SU-DHL-6 (cell line): ENCODE measurements around the gene SNX6.

Experiments used
- H2AFZ ChIP-seq: fragments of 200-600 bp; sonication (generic); 2 replicates; pipeline ENCODE4 v1.6.1; 2014; ENCODE audit warnings: low read depth, mild to moderate bottlenecking, moderate library complexity, mixed read lengths, antibody characterized with exemption, low read length; ENCODE audit not compliant: severe bottlenecking
- H3F3A ChIP-seq: fragments of 200-600 bp; shearing (Covaris generic); 2 replicates; pipeline ENCODE4 v1.6.0; 2016; ENCODE audit warnings: antibody characterized with exemption, mild to moderate bottlenecking; ENCODE audit not compliant: insufficient read depth
- H3K27ac ChIP-seq: fragments of 200-600 bp; sonication (generic); 2 replicates; pipeline ENCODE4 v1.5.1; 2016; ENCODE audit warnings: low read depth, mild to moderate bottlenecking, low read length, moderate library complexity, mixed read lengths
- H3K27me3 ChIP-seq: fragments of 200-600 bp; sonication (generic), shearing (Covaris generic); 2 replicates; pipeline ENCODE4 v1.6.0; 2014; ENCODE audit warnings: mild to moderate bottlenecking, low read length
- H3K36me3 ChIP-seq: fragments of 200-600 bp; sonication (generic); 2 replicates; pipeline ENCODE4 v1.6.1; 2014; ENCODE audit warnings: mild to moderate bottlenecking, low read length, mixed read lengths
- H3K4me2 ChIP-seq: fragments of 300-600, 200-600 bp; shearing (Covaris generic), sonication (generic); 2 replicates; pipeline ENCODE4 v1.6.0; 2014; ENCODE audit warnings: low read length, low read depth, mild to moderate bottlenecking; ENCODE audit not compliant: poor library complexity, severe bottlenecking
- H3K4me3 ChIP-seq: fragments of 200-600 bp; sonication (generic); 2 replicates; pipeline ENCODE4 v1.5.1; 2014; ENCODE audit warnings: antibody characterized with exemption, low read length, mild to moderate bottlenecking, mixed read lengths; ENCODE audit not compliant: insufficient read depth, poor library complexity, severe bottlenecking
- H3K79me2 ChIP-seq: fragments of 200-600 bp; sonication (generic); 2 replicates; pipeline ENCODE4 v1.6.1; 2014; ENCODE audit warnings: mild to moderate bottlenecking, low read length, moderate library complexity; ENCODE audit not compliant: insufficient read depth
- H3K9ac ChIP-seq: fragments of 200-600 bp; sonication (generic); 2 replicates; pipeline ENCODE4 v1.7.0; 2014; ENCODE audit warnings: mild to moderate bottlenecking, low read length
- H3K9me2 ChIP-seq: fragments of 200-600 bp; sonication (generic); replicated peaks from 2 replicates; pipeline ENCODE4 v1.6.1; 2014; ENCODE audit warnings: low read length; ENCODE audit not compliant: insufficient read depth
- H3K9me3 ChIP-seq: fragments of 200-600 bp; sonication (generic); 2 replicates; pipeline ENCODE4 v1.6.1; 2014; ENCODE audit warnings: low read length, mixed read lengths; ENCODE audit not compliant: insufficient read depth
- H4K20me1 ChIP-seq: fragments of 200-600 bp; sonication (generic); 2 replicates; pipeline ENCODE4 v1.6.1; 2014; ENCODE audit warnings: low read depth, mild to moderate bottlenecking, antibody characterized with exemption, low read length, moderate library complexity, mixed read lengths
- EZH2phosphoT487 ChIP-seq: fragments of 200-600 bp; sonication (generic), shearing (Covaris generic); conservative IDR thresholded peaks from 2 replicates; pipeline ENCODE4 v1.6.1; 2018; ENCODE audit warnings: mild to moderate bottlenecking, antibody characterized with exemption, low read length, moderate library complexity, mixed read lengths
- TF ChIP-seq, protein P1 (sequence below): fragments of 200-600 bp; sonication (generic); IDR thresholded peaks from one replicate; pipeline ENCODE4 v1.5.1; 2017; ENCODE audit warnings: antibody characterized with exemption, mild to moderate bottlenecking, low read length, moderate library complexity; ENCODE audit not compliant: insufficient read depth, poor library complexity, severe bottlenecking

SNX6 gene

DNA sequence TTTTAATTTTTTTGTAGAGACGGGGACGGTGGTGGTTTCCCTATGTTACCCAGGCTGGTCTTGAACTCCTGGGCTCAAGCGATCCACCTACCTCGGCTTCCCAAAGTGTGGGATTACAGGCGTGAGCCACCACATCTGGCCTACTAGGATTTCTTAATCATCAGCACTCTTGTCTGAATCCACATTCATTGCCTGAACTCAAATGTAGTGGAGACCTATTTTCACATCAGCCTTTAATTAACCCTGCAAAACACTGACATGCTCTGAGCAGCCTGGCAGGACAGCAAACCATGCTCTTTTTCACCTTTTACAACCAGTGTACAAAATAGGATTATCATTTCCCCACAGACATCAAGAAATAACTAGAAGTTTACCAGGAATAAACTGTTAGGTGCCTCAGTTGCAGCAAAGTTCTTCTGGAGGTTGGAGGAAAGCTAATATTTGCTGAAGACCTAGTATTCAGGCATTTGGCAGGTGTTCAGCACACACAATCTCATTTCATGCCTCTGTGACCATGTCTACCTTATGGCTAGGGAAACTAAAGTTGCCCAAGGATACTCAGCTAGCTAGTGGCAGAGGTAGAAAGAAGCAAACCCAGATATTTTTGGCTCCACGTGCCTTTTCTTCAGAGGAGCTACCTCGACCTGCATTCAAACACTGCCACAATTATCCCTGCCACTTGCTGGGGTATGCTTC lies 46.7 kb upstream of the SNX6 start:
- no peak overlapping the region for H3K27ac ChIP-seq
- H3K9me3 ChIP-seq = no peaks in the 10 kb centered on the region
- no peaks in the 10 kb centered on the region for H3K9me2 ChIP-seq
- H2AFZ ChIP-seq = no peak overlapping the region
- H3K36me3 ChIP-seq = no peaks in the 10 kb centered on the region
- H3K4me3 ChIP-seq = no peak overlapping the region
- TF ChIP-seq, protein P1, sequence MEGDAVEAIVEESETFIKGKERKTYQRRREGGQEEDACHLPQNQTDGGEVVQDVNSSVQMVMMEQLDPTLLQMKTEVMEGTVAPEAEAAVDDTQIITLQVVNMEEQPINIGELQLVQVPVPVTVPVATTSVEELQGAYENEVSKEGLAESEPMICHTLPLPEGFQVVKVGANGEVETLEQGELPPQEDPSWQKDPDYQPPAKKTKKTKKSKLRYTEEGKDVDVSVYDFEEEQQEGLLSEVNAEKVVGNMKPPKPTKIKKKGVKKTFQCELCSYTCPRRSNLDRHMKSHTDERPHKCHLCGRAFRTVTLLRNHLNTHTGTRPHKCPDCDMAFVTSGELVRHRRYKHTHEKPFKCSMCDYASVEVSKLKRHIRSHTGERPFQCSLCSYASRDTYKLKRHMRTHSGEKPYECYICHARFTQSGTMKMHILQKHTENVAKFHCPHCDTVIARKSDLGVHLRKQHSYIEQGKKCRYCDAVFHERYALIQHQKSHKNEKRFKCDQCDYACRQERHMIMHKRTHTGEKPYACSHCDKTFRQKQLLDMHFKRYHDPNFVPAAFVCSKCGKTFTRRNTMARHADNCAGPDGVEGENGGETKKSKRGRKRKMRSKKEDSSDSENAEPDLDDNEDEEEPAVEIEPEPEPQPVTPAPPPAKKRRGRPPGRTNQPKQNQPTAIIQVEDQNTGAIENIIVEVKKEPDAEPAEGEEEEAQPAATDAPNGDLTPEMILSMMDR = no peak
- TF ChIP-seq EZH2phosphoT487 = no peak
- H3K27me3 ChIP-seq = no peaks in the 10 kb centered on the region
- no peaks in the 10 kb centered on the region for H3K79me2 ChIP-seq
- no peaks in the 10 kb centered on the region for H3F3A ChIP-seq
- no peak overlapping the region for H3K4me2 ChIP-seq
- no peaks in the 10 kb centered on the region for H4K20me1 ChIP-seq
- no peak overlapping the region for H3K9ac ChIP-seq

DNA sequence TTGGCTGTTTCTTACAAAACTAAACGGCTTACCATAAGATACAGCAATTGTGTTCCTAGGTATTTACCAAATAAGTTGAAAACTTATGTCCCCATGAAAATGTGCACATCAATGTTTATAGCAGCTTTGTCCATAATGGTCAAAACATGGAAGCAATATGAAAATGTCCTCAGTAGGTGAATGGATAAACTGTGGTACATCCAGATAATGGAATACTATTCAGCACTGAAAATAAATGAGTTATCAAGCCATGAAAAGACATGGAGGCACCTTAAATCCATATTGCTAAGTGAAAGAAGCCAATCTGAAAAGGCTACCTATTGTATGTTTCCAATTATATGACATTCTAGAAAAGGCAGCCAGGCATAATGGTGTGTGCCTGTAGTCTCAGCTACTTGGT lies 43.8 kb upstream of the SNX6 start:
- Histone ChIP-seq H2AFZ (no peak overlapping the region), H4K20me1 (no peaks in the 10 kb centered on the region), H3K27ac (no peak overlapping the region), H3K27me3 (no peaks in the 10 kb centered on the region), H3F3A (no peaks in the 10 kb centered on the region), H3K9me3 (no peaks in the 10 kb centered on the region), H3K4me3 (no peak overlapping the region), H3K36me3 (no peaks in the 10 kb centered on the region), H3K9me2 (no peaks in the 10 kb centered on the region), H3K9ac (no peak overlapping the region), H3K4me2 (no peak overlapping the region), H3K79me2 (no peaks in the 10 kb centered on the region)
- TF ChIP-seq, protein P1 = no peak
- TF ChIP-seq EZH2phosphoT487 = no peak

DNA sequence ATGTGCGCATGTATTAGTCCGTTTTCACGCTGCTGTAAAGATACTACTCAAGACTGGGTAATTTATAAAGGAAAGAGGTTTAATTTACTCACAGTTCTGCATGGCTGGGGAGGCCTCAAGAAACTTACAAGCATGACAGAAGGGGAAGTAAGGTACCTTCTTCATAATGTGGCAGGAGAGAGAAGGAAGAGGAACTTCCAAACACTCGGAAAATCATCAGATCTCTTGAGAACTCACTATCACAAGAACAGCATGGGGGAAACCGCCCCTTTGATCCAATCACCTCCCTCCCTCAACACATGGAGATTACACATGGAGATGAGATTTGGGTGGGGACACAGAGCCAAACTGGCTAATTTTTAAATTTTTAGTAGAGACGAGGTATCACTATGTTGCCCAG lies 41.8 kb upstream of the SNX6 start:
- H3K79me2 ChIP-seq = no peaks in the 10 kb centered on the region
- no peaks in the 10 kb centered on the region for H3K9me3 ChIP-seq
- no peak overlapping the region for H2AFZ ChIP-seq
- H4K20me1 ChIP-seq = no peaks in the 10 kb centered on the region
- H3K36me3 ChIP-seq = no peaks in the 10 kb centered on the region
- H3K9ac ChIP-seq = no peak overlapping the region
- H3K4me3 ChIP-seq = no peak overlapping the region
- no peak overlapping the region for H3K27ac ChIP-seq
- H3K4me2 ChIP-seq = no peak overlapping the region
- no peaks in the 10 kb centered on the region for H3F3A ChIP-seq
- H3K27me3 ChIP-seq = no peaks in the 10 kb centered on the region
- no peaks in the 10 kb centered on the region for H3K9me2 ChIP-seq
- no peak for TF ChIP-seq EZH2phosphoT487
- TF ChIP-seq, protein P1 = no peak
